Rectal smooth muscle tissue (tissue), 1 donor: ENCODE results near the gene TMC7.

Experiments used
- H3K27ac ChIP-seq: one replicate; pipeline ENCODE4 v1.7.0; 2013; ENCODE audit warnings: low read depth, low read length, inconsistent platforms
- H3K27me3 ChIP-seq: one replicate; pipeline ENCODE4 v1.7.0; 2013; ENCODE audit warnings: low read length; ENCODE audit not compliant: control insufficient read depth, insufficient read depth
- H3K36me3 ChIP-seq: one replicate; pipeline ENCODE4 v1.7.0; 2013; ENCODE audit warnings: low read length; ENCODE audit not compliant: control insufficient read depth, insufficient read depth
- H3K4me1 ChIP-seq: one replicate; pipeline ENCODE4 v1.7.0; 2013; ENCODE audit warnings: low read length; ENCODE audit not compliant: control insufficient read depth, insufficient read depth
- H3K4me3 ChIP-seq: one replicate; pipeline ENCODE4 v1.7.0; 2013; ENCODE audit warnings: low read length
- H3K9ac ChIP-seq: one replicate; pipeline ENCODE4 v1.7.0; 2013; ENCODE audit warnings: low read length

TMC7 gene

DNA sequence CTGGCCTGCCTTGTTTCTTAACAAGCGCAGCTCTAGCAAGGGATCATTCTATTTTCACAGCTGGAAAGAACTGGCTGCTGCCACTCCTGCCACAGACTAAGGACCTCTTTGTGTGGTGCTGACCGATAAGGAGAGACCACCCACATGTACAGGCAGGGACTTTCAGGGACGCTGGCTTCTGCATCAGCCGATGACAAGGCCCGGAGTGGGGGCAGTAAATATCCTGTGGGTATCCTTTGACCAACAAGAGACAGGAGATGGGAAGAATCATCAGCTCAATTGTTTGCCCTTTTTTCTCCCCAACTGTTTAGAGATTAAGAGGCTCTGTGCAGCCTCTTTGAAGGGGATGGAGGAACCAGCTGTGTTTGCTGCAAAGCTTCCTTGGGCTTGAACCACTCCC lies 120.9 kb downstream of the TMC7 start:
- Histone ChIP-seq H3K4me3 (no peak overlapping the region), H3K9ac (no peak overlapping the region), H3K36me3 (no peaks in the 10 kb centered on the region), H3K4me1 (no peaks in the 10 kb centered on the region), H3K27me3 (peaks cover 2% of the 10 kb centered on the region), H3K27ac (no peak overlapping the region)

DNA sequence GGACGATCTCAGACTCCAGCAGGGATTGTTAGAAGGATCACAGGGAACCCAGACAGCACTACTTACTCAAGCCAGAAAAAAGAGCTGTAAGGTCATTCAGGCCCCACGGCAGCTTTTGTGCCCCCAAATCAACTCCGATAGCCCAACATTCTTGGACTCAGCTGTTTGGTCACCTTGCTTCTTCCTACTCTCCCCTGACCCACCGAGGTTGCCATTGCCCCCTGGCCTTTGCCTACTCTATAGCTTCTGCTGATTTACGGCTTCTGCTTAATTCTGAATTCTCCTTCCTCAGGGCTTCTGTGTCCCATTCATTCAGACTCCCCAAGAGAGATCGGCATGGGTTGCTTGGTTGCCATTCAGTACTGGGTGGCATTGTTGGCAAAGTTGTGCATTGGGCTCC lies 121.4 kb downstream of the TMC7 start:
- Histone ChIP-seq H3K9ac (no peak overlapping the region), H3K27me3 (peaks cover 2% of the 10 kb centered on the region), H3K4me1 (no peaks in the 10 kb centered on the region), H3K27ac (no peak overlapping the region), H3K36me3 (no peaks in the 10 kb centered on the region), H3K4me3 (no peak overlapping the region)

DNA sequence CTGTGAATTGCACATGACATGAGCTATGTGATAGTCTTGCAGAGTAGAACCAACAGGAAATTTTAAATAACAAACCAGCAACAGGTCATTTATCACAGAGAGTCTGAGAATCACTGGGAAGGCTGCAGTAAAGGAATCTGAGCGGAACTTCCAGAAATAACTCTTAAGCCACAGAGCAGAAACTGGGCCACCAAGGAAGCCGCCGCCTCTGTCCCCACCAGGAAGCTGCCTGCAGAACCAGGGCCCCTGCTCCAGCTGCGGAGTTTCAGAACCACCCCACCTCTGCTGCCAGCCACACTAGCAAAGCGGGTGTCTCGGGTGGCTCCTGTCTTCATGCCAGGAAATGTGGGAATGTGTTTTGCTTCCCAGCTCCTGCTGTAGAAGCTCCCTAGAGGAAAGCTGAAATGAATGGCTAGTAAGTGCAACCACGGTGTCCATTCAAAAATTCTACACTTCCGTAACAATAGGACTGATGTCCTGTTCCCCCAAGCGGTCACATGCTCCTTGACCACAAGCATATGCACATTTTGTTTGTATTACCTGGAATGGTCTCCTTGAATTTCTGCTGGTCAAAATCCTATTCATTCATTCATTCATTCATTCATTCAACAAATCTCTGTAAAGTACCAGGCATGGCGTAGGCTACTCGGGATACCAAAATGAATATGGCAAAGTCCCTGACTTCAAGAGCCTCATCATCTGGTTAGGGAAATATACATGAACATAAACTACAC lies 122.3 kb downstream of the TMC7 start:
- H3K9ac ChIP-seq = no peak overlapping the region

DNA sequence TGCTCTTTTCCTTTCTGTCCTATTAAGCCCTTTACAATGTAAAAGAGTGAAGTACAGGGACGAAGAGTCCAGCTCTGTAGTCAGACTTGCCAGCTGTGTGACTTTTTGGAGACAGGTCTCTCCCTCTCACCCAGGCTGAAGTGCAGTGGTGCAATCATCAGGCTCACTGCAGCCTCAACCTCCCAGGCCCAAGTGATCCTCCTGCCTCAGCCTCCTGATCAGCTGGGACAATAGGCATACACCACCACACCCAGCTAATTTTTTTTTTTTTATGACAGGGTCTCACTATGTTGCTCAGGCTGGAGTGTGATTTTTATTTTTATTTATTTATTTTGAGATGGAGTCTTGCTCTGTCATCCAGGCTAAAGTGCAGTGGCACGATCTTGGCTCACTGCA lies 122.9 kb downstream of the TMC7 start:
- H3K4me1 ChIP-seq = no peaks in the 10 kb centered on the region
- no peak overlapping the region for H3K27ac ChIP-seq
- H3K36me3 ChIP-seq = no peaks in the 10 kb centered on the region
- no peak overlapping the region for H3K4me3 ChIP-seq
- peaks cover 2% of the 10 kb centered on the region for H3K27me3 ChIP-seq
- H3K9ac ChIP-seq = no peak overlapping the region

More for the DNA sequence above, 122.3 kb downstream of the TMC7 start:
- no peak overlapping the region for H3K27ac ChIP-seq
- H3K27me3 ChIP-seq = peaks cover 2% of the 10 kb centered on the region
- no peak overlapping the region for H3K4me3 ChIP-seq
- H3K4me1 ChIP-seq = no peaks in the 10 kb centered on the region
- H3K36me3 ChIP-seq = no peaks in the 10 kb centered on the region

DNA sequence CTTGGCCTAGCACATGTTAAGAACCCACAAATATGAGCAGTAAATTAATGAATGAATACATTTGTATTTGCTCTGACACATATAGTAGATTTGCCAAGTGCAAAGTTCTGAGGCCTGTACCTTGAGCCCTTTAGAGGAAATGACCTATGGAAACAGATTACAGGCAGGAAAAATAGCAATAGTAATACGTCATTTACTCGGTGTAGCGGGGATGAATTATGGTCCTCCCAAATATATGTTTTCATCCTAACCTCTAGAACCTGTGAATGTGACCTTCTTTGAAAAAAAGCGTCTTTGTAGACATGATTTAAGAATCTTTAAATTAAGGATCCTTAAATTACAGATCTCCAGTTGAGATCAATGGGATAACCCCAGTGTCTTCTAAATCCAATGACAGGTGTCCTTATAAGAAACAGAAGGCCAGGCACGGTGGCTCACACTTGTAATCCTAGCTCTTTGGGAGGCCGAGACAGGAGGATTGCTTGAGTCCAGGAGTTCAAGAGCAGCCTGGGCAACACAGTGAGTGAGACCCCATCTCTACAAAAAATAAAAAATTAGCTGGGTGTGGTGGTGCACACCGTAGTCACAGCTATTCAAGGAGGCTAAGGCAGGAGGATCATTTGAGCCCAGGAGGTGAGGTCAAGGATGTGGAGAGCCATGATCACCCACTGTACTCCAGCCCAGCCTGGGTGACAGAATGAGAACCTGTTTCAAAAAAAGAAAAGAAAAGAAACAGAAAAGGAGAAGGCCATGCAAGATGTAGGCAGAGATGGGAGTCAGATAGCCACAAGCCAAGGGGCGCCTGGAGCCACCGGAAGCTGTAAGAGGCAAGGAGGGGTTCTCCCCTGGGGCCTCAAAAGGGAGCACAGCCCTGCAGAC lies 124.9 kb downstream of the TMC7 start:
- H3K9ac ChIP-seq = no peak overlapping the region
- H3K4me1 ChIP-seq = no peaks in the 10 kb centered on the region
- H3K4me3 ChIP-seq = no peak overlapping the region
- H3K36me3 ChIP-seq = no peaks in the 10 kb centered on the region
- no peak overlapping the region for H3K27ac ChIP-seq
- H3K27me3 ChIP-seq = peaks cover 2% of the 10 kb centered on the region

DNA sequence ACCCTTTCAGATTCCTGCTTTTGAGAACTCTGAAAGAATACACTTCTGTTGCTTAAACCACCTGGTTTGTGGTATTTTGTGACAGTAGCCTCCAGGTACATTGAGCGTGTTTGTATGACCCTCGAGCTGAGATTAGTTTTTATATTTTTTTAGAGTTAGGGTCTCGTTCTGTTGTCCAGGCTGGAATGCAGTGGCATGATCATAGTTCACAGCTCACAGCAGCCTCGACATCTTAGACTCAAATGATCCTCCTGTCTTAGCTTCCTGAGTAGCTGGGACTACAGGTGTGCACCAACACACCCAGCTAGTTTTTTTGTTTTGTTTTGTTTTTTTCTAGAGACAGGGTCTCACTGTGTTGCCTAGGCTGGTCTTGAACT lies 125.5 kb downstream of the TMC7 start:
- H3K4me1 ChIP-seq = no peaks in the 10 kb centered on the region
- no peak overlapping the region for H3K4me3 ChIP-seq
- H3K27ac ChIP-seq = no peak overlapping the region
- H3K9ac ChIP-seq = no peak overlapping the region
- peaks cover 2% of the 10 kb centered on the region for H3K27me3 ChIP-seq
- no peaks in the 10 kb centered on the region for H3K36me3 ChIP-seq

DNA sequence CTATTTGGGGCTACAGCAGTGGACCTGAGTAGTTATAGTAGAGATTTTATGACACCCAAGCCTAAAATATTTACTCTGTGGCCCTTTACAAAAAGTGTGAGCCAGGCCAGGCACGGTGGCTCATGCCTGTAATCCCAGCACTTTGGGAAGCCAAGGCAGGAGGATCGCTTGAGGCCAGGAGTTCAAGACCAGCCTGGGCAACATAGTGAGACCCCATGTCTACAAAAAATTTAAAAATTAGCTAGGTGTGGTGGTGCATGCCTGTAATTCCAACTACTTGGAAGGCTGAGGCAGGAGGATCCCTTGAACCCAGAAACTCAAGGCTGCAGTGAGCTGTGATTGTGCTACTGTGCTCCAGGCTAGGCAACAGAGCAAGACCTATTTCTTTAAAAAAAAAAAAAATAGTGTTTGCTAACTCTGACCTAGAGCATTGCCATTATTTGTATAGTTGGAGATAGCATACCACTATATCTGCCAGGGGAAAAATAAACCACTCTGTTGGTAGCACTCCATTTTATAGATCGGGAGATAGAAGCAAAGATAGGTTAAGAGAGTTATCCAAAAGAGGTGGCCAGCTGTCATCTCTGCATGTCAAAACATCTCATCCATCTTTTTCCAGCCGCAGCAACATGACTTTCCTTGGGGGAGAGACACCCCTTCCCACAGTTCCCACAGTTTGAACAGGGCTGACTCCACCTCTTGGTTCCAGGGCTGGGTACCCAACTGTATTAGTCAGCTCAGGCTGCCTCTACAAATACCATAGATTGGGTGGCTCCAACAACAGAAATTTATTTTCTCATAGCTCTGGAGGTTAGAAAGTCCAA lies 127.0 kb downstream of the TMC7 start:
- H3K27me3 ChIP-seq = peaks cover 2% of the 10 kb centered on the region
- no peaks in the 10 kb centered on the region for H3K36me3 ChIP-seq

DNA sequence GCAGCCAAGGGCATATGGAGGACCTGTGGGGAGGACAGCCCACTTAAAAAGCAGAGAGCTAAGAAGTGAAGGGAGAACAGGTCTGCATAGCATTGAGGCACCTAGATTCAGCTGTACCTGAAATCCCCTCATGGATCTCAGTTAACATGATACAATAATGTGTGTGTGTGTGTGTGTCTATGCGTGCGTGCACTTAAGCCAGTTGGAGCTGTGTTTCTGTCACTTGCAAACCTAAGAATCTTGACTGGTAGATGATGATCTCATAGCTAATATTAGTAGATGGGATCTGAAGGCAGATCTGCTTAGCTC lies 128.3 kb downstream of the TMC7 start:
- H3K27me3 ChIP-seq = no peaks in the 10 kb centered on the region
- H3K4me1 ChIP-seq = peaks cover 13% of the 10 kb centered on the region
- H3K4me3 ChIP-seq = no peak overlapping the region
- H3K27ac ChIP-seq = no peak overlapping the region
- no peak overlapping the region for H3K9ac ChIP-seq
- no peaks in the 10 kb centered on the region for H3K36me3 ChIP-seq

More for the DNA sequence above, 127.0 kb downstream of the TMC7 start:
- Histone ChIP-seq H3K4me3 (no peak overlapping the region), H3K27ac (no peak overlapping the region), H3K9ac (no peak overlapping the region), H3K4me1 (peaks cover 10% of the 10 kb centered on the region)
